Esophagus muscularis mucosa (tissue), 4 donors: ENCODE measurements around the gene TTBK2. TPM values are rescaled to one million over a fixed set of nuclear protein-coding genes. Genes with fewer than 3 reads are reported as not detected.

ENCODE experiments used
- DNase-seq: peaks from one replicate; pipeline ENCODE4 v3.0.0-alpha.2; 2017; ENCODE audit errors: extremely low spot score
- H3K27ac ChIP-seq, 4 donors: fragments of 200-600 bp; sonication (generic); replicated peaks in 1 of 4; 1 replicate in 3 of 4; 2 replicates in 1 of 4; pipeline ENCODE4 v1.5.1; 2016 to 2019; ENCODE audit warnings: mild to moderate bottlenecking in 1 of 4
- H3K27me3 ChIP-seq, 4 donors: fragments of 200-600 bp; sonication (generic); one replicate each; pipeline versions ENCODE4 v1.5.1 to v1.6.0; 2016 to 2019
- H3K36me3 ChIP-seq, 4 donors: fragments of 200-600 bp; sonication (generic); one replicate each; pipeline ENCODE4 v1.5.1; 2016 to 2019
- H3K4me1 ChIP-seq, 4 donors: fragments of 200-600 bp; sonication (generic); one replicate each; pipeline ENCODE4 v1.5.1; 2016 to 2019
- H3K4me3 ChIP-seq, 4 donors: fragments of 200-600 bp; sonication (generic); 1 replicate in 2 of 4; 2 replicates in 2 of 4; pipeline ENCODE4 v1.5.1; 2016 to 2019; ENCODE audit warnings: mild to moderate bottlenecking in 4 of 4, moderate library complexity in 1 of 4
- H3K9me3 ChIP-seq, 4 donors: fragments of 200-600 bp; sonication (generic); 1 replicate in 3 of 4; 2 replicates in 1 of 4; pipeline ENCODE4 v1.5.1; 2016 to 2019
- CTCF ChIP-seq, 3 experiments: fragments of 200-600 bp in 2 of 3; fragments of 450-650 bp in 1 of 3; sonication (generic) in 2 of 3; IDR thresholded peaks; one replicate each; pipeline ENCODE4 v1.5.1; 2017 to 2019; ENCODE audit warnings: antibody characterized with exemption in 3 of 3, mild to moderate bottlenecking in 2 of 3, moderate library complexity in 1 of 3
- EP300 ChIP-seq: sonication (generic); formaldehyde crosslinking; IDR thresholded peaks from one replicate; pipeline ENCODE4 v1.6.1; 2017; ENCODE audit warnings: antibody characterized with exemption
- POLR2A ChIP-seq: fragments of 450-650 bp; IDR thresholded peaks from one replicate; pipeline ENCODE4 v1.6.1; 2017; ENCODE audit warnings: antibody characterized with exemption, moderate library complexity, mild to moderate bottlenecking, low read depth
- POLR2AphosphoS5 ChIP-seq, 2 donors: sonication (generic); formaldehyde crosslinking; IDR thresholded peaks; one replicate each; pipeline ENCODE4 v1.6.1; 2017; ENCODE audit warnings: antibody characterized with exemption in 2 of 2
- WGBS: methylation state at CpG from one replicate; pipeline ENCODE4 v1.1.5; 2018; 5-methylcytosine and 5-hydroxymethylcytosine counted together
- intact Hi-C: fragments of 100-400 bp; cut with DNase I; formaldehyde crosslinking; loops from one replicate; pipeline ENCODE4 v1.15.1; 2023
- total RNA-seq, 4 donors: library from RNA; depleted of rRNA; stranded (reverse); fragments of >200 nt; gene quantifications; one replicate each; pipeline versions ENCODE4 v1.1.0 to v1.2.1, GENCODE V29; 2016

TTBK2 gene
- total RNA-seq, 4 donors from 2014 or later: 19.4 to 33.0 (median 25.1) TPM

DNA sequence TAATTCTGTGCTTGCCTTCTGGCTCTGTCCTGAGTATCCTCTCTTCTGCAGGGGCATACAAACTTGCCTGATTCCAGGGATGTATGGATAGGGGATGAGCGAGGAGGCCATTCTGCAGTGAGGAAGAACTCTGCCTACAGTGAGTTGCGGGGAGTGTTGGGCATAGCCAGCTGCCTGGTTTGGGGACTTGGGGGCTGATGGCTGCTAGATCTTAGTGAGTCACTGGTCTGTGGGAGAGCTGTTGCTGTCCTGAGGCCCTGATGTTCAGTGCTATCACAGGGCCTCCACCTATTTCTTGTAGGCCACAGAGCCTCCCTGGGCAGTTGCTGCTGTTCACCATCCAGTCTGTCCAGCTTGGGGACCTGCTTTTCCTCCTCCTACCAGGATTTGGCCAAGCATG, 204.0 kb downstream of the TTBK2 start:
- intact Hi-C loops: no loop called here
- H3K36me3 ChIP-seq: peaks cover 28 to 51% (median 49%) of the 10 kb centered on the region in 4 donors
- DNase-seq: no peak

GRCh38 chr15:42716125-42716524, 204.5 kb downstream of the TTBK2 start:
- Histone ChIP-seq H3K9me3 (no peaks in the 10 kb centered on the region), H3K27ac (no peak overlapping the region), H3K4me3 (no peak overlapping the region), H3K36me3 (peaks cover 28 to 49% (median 45%) of the 10 kb centered on the region in 4 donors), H3K27me3 (no peaks in the 10 kb centered on the region), H3K4me1 (peaks cover 0 to 25% (median 12%) of the 10 kb centered on the region in 4 donors)
- intact Hi-C loops: no loop called here
- 90% methylated on average over 5 of the region's 5 CpGs for WGBS
- no peak for TF ChIP-seq POLR2A
- TF ChIP-seq CTCF (IDR thresholded peaks at IDR 0.05): no peak
- TF ChIP-seq POLR2AphosphoS5 (IDR thresholded peaks at IDR 0.05): no peak
- no peak for TF ChIP-seq EP300
- no peak for DNase-seq

More for the DNA sequence above, 204.0 kb downstream of the TTBK2 start:
- Histone ChIP-seq H3K4me3 (no peak overlapping the region), H3K9me3 (no peaks in the 10 kb centered on the region), H3K27me3 (no peaks in the 10 kb centered on the region), H3K4me1 (peaks cover 0 to 22% (median 12%) of the 10 kb centered on the region in 4 donors), H3K27ac (no peak overlapping the region)
- TF ChIP-seq EP300 (no peak), POLR2A (no peak), POLR2AphosphoS5 (IDR thresholded peaks at IDR 0.05) (no peak), CTCF (IDR thresholded peaks at IDR 0.05) (no peak)
- 100% methylated on average over 2 of the region's 2 CpGs for WGBS

- Histone ChIP-seq H3K36me3 (peaks cover 5 to 24% (median 11%) of the 10 kb centered on the region in 4 donors), H3K9me3 (no peaks in the 10 kb centered on the region), H3K4me1 (peaks cover 0 to 38% (median 21%) of the 10 kb centered on the region in 4 donors), H3K4me3 (no peak overlapping the region), H3K27me3 (no peaks in the 10 kb centered on the region), H3K27ac (no peak overlapping the region)
- no peak for DNase-seq
- WGBS: 91% methylated on average over 4 of the region's 4 CpGs
- intact Hi-C loops: no loop called here
- TF ChIP-seq CTCF (IDR thresholded peaks at IDR 0.05) (no peak), POLR2AphosphoS5 (IDR thresholded peaks at IDR 0.05) (no peak), EP300 (no peak), POLR2A (no peak)
Measured at GRCh38 chr15:42712584-42712983, 208.0 kb downstream of the TTBK2 start.

DNA sequence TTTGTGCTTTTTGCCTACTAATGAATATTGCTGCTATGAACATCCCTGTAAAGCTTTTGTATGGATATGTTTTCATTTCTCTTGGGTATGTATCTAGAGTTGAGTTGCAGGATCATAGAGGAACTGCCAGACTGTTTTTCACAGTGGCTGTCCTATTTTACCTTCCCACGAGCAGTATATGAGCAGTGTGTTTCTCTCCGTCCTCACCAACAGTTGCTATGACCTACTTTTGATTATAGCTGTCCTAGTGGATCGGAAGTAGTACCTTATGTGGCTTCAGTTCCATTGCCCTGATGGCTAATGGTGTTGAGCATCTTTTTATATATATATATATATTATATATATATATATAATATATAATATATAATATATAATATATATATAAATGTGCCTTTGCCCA, 208.8 kb downstream of the TTBK2 start:
- 73% methylated on average over 3 of the region's 3 CpGs for WGBS
- peaks cover under 1 to 15% (median 3%) of the 10 kb centered on the region in 4 donors for H3K36me3 ChIP-seq
- H3K27ac ChIP-seq: no peak overlapping the region
- no peak overlapping the region for H3K4me3 ChIP-seq
- no peak for DNase-seq
- intact Hi-C loops: no loop called here
- H3K27me3 ChIP-seq: no peaks in the 10 kb centered on the region
- TF ChIP-seq CTCF (IDR thresholded peaks at IDR 0.05) (no peak), POLR2AphosphoS5 (IDR thresholded peaks at IDR 0.05) (no peak), EP300 (no peak), POLR2A (no peak)
- peaks cover 0 to 46% (median 30%) of the 10 kb centered on the region in 4 donors for H3K4me1 ChIP-seq
- no peaks in the 10 kb centered on the region for H3K9me3 ChIP-seq

GRCh38 chr15:42710662-42711061, 209.9 kb downstream of the TTBK2 start:
- no peaks in the 10 kb centered on the region for H3K27me3 ChIP-seq
- H3K4me1 ChIP-seq: peaks cover 0 to 45% (median 32%) of the 10 kb centered on the region in 4 donors
- no peak for DNase-seq
- no peak overlapping the region for H3K27ac ChIP-seq
- peaks cover 0 to 18% (median under 1%) of the 10 kb centered on the region in 4 donors for H3K36me3 ChIP-seq
- TF ChIP-seq CTCF (IDR thresholded peaks at IDR 0.05): no peak
- TF ChIP-seq POLR2AphosphoS5 (IDR thresholded peaks at IDR 0.05): no peak
- no peak for TF ChIP-seq EP300
- no peak for TF ChIP-seq POLR2A
- intact Hi-C loops: no loop called here
- H3K9me3 ChIP-seq: no peaks in the 10 kb centered on the region
- H3K4me3 ChIP-seq: no peak overlapping the region
- WGBS: 85% methylated on average over 2 of the region's 2 CpGs
